ENCODE measurements around the gene RNF14. TPM values are rescaled to one million over a fixed set of nuclear protein-coding genes. Genes with fewer than 3 reads are reported as not detected.

The RNF14 gene
- total and polyA plus RNA-seq, 2 experiments from 2014 or later, result 8.9 to 19.0 TPM

DNA sequence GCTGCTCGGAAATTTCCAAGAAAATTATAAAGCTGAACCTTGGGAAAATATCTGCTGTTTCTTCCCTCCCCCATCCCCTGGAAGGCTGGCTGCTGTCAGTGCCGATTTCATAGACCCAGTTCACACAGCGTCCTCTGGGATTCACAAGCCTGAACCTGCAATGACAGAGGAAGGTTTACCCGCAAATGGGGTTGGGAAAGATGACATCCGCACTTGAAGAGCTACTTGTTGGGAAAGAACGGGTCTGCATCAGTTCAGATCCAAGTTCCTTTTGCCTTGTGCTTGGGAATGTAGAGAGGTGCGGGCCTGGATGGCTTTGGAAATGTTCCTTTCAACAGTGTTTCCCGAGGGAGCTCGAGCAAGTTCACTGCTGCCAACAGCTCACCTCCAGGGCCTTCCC lies 24.8 kb upstream of the RNF14 start:
- H3K4me1 Mint-ChIP-seq, result peaks cover 26% of the 10 kb centered on the region
- TF ChIP-seq, protein P1, sequence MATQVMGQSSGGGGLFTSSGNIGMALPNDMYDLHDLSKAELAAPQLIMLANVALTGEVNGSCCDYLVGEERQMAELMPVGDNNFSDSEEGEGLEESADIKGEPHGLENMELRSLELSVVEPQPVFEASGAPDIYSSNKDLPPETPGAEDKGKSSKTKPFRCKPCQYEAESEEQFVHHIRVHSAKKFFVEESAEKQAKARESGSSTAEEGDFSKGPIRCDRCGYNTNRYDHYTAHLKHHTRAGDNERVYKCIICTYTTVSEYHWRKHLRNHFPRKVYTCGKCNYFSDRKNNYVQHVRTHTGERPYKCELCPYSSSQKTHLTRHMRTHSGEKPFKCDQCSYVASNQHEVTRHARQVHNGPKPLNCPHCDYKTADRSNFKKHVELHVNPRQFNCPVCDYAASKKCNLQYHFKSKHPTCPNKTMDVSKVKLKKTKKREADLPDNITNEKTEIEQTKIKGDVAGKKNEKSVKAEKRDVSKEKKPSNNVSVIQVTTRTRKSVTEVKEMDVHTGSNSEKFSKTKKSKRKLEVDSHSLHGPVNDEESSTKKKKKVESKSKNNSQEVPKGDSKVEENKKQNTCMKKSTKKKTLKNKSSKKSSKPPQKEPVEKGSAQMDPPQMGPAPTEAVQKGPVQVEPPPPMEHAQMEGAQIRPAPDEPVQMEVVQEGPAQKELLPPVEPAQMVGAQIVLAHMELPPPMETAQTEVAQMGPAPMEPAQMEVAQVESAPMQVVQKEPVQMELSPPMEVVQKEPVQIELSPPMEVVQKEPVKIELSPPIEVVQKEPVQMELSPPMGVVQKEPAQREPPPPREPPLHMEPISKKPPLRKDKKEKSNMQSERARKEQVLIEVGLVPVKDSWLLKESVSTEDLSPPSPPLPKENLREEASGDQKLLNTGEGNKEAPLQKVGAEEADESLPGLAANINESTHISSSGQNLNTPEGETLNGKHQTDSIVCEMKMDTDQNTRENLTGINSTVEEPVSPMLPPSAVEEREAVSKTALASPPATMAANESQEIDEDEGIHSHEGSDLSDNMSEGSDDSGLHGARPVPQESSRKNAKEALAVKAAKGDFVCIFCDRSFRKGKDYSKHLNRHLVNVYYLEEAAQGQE (IDR thresholded peaks at IDR 0.05; ENCODE audit: unreplicated experiment), result no peak
- TF ChIP-seq ZNF114 (CRISPR knock-in tag; IDR thresholded peaks at IDR 0.05) (no peak), CREB1 (CRISPR knock-in tag; IDR thresholded peaks at IDR 0.05; ENCODE audit: low read depth) (no peak), EZH2phosphoT487 (IDR thresholded peaks at IDR 0.05; ENCODE audit: unreplicated experiment) (no peak), JUNB (IDR thresholded peaks at IDR 0.05; ENCODE audit: unreplicated experiment) (no peak), ZNF462 (CRISPR knock-in tag; IDR thresholded peaks at IDR 0.05) (no peak), POLR2AphosphoS5 (IDR thresholded peaks at IDR 0.05; ENCODE audit: low read depth) (no peak), ZNF331 (CRISPR knock-in tag; IDR thresholded peaks at IDR 0.05; ENCODE audit: low read depth) (no peak), STAT1 (IDR thresholded peaks at IDR 0.05; ENCODE audit: unreplicated experiment) (no peak), NANOG (IDR thresholded peaks at IDR 0.05; ENCODE audit: borderline replicate concordance) (no peak), EZH2 (IDR thresholded peaks at IDR 0.05; ENCODE audit: low read depth, unreplicated experiment) (no peak)
- TF ChIP-seq, protein P2, sequence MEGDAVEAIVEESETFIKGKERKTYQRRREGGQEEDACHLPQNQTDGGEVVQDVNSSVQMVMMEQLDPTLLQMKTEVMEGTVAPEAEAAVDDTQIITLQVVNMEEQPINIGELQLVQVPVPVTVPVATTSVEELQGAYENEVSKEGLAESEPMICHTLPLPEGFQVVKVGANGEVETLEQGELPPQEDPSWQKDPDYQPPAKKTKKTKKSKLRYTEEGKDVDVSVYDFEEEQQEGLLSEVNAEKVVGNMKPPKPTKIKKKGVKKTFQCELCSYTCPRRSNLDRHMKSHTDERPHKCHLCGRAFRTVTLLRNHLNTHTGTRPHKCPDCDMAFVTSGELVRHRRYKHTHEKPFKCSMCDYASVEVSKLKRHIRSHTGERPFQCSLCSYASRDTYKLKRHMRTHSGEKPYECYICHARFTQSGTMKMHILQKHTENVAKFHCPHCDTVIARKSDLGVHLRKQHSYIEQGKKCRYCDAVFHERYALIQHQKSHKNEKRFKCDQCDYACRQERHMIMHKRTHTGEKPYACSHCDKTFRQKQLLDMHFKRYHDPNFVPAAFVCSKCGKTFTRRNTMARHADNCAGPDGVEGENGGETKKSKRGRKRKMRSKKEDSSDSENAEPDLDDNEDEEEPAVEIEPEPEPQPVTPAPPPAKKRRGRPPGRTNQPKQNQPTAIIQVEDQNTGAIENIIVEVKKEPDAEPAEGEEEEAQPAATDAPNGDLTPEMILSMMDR (conservative IDR thresholded peaks at IDR 0.05; ENCODE audit: low read depth in 2 of 2), result no peak
- TF ChIP-seq, protein P3, sequence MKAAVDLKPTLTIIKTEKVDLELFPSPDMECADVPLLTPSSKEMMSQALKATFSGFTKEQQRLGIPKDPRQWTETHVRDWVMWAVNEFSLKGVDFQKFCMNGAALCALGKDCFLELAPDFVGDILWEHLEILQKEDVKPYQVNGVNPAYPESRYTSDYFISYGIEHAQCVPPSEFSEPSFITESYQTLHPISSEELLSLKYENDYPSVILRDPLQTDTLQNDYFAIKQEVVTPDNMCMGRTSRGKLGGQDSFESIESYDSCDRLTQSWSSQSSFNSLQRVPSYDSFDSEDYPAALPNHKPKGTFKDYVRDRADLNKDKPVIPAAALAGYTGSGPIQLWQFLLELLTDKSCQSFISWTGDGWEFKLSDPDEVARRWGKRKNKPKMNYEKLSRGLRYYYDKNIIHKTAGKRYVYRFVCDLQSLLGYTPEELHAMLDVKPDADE (IDR thresholded peaks at IDR 0.05), result no peak
- H3K27me3 ChIP-seq (ENCODE audit: insufficient read depth), result no peaks in the 10 kb centered on the region

More for the DNA sequence above, 24.8 kb upstream of the RNF14 start:
- Mint-ChIP-seq H3K27ac (no peak overlapping the region), H3K4me3 (no peak overlapping the region), H3K27me3 (ENCODE audit: insufficient read depth, low read depth, poor library complexity) (peaks cover 6% of the 10 kb centered on the region), H3K9me3 (no peaks in the 10 kb centered on the region), H3K36me3 (ENCODE audit: low read depth) (peaks cover 12% of the 10 kb centered on the region; the same call in 2 of the 3 replicates)
- H3K79me2 ChIP-seq (replicated peaks; ENCODE audit: insufficient read depth), result no peaks in the 10 kb centered on the region
- 0 out of 2 replicates have a peak, but pooled peaks cover 5% of the 10 kb centered on the region for H3K36me3 ChIP-seq (ENCODE audit: insufficient read depth)
- DNase-seq (ENCODE audit: low spot score) (no peak), ATAC-seq (no peak)
- H3K27ac ChIP-seq (ENCODE audit: low read depth), result no peak overlapping the region
- H3K9me2 ChIP-seq (ENCODE audit: insufficient read depth), result no peaks in the 10 kb centered on the region
- H2AFZ ChIP-seq, result no peak overlapping the region
- peaks cover 12% of the 10 kb centered on the region; the same call in 1 of the 2 replicates for H3K4me1 ChIP-seq (ENCODE audit: insufficient read depth)
- no peak overlapping the region for H3K4me2 ChIP-seq
- peaks cover 10% of the 10 kb centered on the region; the same call in 1 of the 2 replicates for H3F3A ChIP-seq (replicated peaks; ENCODE audit: low read depth)
- no peak overlapping the region for H3K4me3 ChIP-seq
- no peaks in the 10 kb centered on the region for H4K20me1 ChIP-seq (replicated peaks; ENCODE audit: insufficient read depth)
